Tibial nerve (tissue), 3 donors: ENCODE data around the gene ALDH8A1.

Experiments
- CTCF ChIP-seq, 5 experiments: fragments of 200-600 bp in 3 of 5; fragments of 450-650 bp in 2 of 5; sonication (generic) in 3 of 5; IDR thresholded peaks; one replicate each; pipeline ENCODE4 v1.5.1; 2016 to 2019; ENCODE audit warnings: antibody characterized with exemption in 5 of 5, mild to moderate bottlenecking in 3 of 5, moderate library complexity in 2 of 5
- POLR2A ChIP-seq, 2 donors: fragments of 450-650 bp; IDR thresholded peaks; one replicate each; pipeline ENCODE4 v1.6.1; 2017; ENCODE audit warnings: antibody characterized with exemption in 2 of 2, mild to moderate bottlenecking in 2 of 2, moderate library complexity in 2 of 2

DNA sequence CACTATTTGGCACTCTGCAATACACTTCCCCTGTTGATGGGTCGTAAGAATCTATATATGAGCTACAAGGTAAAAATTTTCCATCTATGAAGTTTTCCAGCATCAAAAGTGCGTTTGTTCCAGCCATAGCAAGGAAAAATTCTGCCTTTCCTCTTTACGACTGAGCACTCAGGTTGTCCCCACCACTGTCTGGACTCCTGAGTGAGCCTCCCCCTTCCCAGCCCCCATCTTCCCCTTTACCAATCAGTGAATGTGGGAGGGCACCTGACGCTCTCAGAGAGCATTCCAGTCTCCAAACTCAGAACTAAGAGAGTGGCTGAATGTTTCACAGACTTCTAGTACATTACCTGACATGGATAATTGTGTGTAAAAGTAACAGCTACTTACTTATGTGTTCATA, at the start of gene ALDH8A1:
- TF ChIP-seq CTCF (IDR thresholded peaks at IDR 0.05) (no peak), POLR2A (IDR thresholded peaks at IDR 0.05) (no peak)
